ENCODE measurements around the gene DOK7. TPM values are rescaled to one million over a fixed set of nuclear protein-coding genes. Genes with fewer than 3 reads are reported as not detected.

DOK7 gene
- total RNA-seq, 2 experiments from 2014 or later = not detected

DNA sequence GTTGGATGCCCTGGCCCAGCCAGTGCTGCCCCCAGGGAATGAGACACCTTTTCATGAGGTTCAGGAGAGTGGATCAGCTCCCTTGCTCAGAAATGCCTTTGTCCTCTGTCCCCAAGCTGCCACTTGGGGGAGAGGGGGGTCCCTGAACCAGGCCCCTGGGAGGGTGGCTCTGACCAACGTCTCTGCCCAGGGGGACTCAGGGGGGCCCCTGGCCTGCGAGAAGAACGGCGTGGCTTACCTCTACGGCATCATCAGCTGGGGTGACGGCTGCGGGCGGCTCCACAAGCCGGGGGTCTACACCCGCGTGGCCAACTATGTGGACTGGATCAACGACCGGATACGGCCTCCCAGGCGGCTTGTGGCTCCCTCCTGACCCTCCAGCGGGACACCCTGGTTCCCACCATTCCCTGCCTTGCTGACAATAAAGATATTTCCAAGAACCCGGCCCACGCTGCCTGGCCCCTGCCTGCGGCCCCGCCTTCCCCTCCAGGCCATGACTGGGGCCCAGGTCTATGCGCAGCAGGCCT, 14.0 kb upstream of the DOK7 start:
- POLR2A ChIA-PET = no interaction called here
- no peak overlapping the region for H3K27ac Mint-ChIP-seq
- no peak for DNase-seq

DNA sequence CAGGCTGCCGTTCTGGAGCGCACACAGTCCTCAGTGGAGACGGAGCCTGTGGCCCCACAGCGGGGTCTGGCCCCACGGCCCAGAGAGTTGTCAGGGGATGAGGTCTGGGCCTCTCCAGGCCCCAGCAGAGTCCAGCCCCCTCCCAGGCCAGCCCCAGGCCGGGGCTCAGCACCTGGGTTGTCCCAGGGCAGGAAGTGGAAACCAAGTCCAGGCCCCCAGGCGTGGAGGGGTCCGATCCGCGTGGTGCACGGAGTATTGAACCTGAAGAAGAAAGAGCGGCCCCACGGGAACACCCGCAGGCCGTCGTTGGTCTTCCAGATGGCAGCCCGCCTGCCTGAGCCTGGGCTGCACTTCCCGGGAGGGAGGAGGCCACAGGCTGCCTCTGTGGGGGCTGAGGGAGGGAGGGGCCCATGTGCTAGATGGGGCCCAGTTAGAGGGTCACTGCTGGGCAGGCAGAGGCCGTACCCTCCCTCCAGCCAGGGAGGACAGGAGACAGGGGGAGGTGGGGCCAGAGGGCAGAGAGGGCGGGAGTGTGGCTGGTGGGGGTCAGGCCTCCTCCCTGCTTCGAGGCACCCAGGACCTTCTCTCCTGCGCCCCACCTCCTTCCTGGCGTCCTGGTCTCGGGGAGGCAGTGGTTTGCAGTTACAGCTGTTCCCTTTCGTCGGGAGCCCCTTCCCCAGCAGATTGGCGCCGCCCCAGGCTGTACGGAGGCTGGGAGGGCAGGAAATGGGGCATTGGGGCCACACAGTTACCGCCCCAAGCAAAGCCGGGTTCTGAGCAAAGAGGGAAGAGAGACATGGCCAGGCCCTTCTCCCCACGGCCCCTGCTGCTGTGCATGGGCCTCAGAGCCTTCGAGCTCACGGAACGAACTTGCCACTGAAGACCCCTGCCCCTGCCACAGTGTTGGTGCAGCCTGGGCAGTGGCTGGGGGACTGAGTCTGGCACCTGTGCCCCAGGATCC, 13.3 kb upstream of the DOK7 start:
- H3K36me3 Mint-ChIP-seq (ENCODE audit: low read depth) = no peaks in the 10 kb centered on the region
- no peak overlapping the region for H3K27ac Mint-ChIP-seq
- intact Hi-C loops (cut with DNase I, micrococcal nuclease) = no loop called here
- Histone ChIP-seq H3K27ac (ENCODE audit: low read depth in 1 of 2, low read length in 2 of 2) (no peak overlapping the region), H3K4me1 (ENCODE audit: insufficient read depth, low read length) (no peaks in the 10 kb centered on the region), H3K4me3 (ENCODE audit: low read length) (no peak overlapping the region), H3K27me3 (ENCODE audit: control insufficient read depth in 1 of 2, insufficient read depth in 2 of 2, low read length in 2 of 2) (no peaks in the 10 kb centered on the region), H3K36me3 (ENCODE audit: insufficient read depth, low read length) (no peaks in the 10 kb centered on the region), H3K9me3 (ENCODE audit: control insufficient read depth in 1 of 2, insufficient read depth in 1 of 2, low read length in 2 of 2) (peaks cover 0 to 7% of the 10 kb centered on the region in 2 experiments)
- H3K27me3 Mint-ChIP-seq = no peaks in the 10 kb centered on the region
- CTCF ChIA-PET = no interaction called here
- POLR2A ChIA-PET = no interaction called here
- TF ChIP-seq, protein P1, sequence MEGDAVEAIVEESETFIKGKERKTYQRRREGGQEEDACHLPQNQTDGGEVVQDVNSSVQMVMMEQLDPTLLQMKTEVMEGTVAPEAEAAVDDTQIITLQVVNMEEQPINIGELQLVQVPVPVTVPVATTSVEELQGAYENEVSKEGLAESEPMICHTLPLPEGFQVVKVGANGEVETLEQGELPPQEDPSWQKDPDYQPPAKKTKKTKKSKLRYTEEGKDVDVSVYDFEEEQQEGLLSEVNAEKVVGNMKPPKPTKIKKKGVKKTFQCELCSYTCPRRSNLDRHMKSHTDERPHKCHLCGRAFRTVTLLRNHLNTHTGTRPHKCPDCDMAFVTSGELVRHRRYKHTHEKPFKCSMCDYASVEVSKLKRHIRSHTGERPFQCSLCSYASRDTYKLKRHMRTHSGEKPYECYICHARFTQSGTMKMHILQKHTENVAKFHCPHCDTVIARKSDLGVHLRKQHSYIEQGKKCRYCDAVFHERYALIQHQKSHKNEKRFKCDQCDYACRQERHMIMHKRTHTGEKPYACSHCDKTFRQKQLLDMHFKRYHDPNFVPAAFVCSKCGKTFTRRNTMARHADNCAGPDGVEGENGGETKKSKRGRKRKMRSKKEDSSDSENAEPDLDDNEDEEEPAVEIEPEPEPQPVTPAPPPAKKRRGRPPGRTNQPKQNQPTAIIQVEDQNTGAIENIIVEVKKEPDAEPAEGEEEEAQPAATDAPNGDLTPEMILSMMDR (IDR thresholded peaks at IDR 0.05) = no peak
- DNase-seq = no peak
- H3K4me1 Mint-ChIP-seq (ENCODE audit: low read depth) = no peaks in the 10 kb centered on the region
- no peaks in the 10 kb centered on the region for H3K9me3 Mint-ChIP-seq
- H3K4me3 Mint-ChIP-seq = no peak overlapping the region
- no peak for ATAC-seq (ENCODE audit: poor library complexity)

More for the DNA sequence above, 14.0 kb upstream of the DOK7 start:
- no peaks in the 10 kb centered on the region for H3K4me1 ChIP-seq (ENCODE audit: insufficient read depth, low read length)
- H3K4me3 ChIP-seq (ENCODE audit: low read length) = no peak overlapping the region
- TF ChIP-seq, protein P1 (IDR thresholded peaks at IDR 0.05) = no peak
- Mint-ChIP-seq H3K9me3 (no peaks in the 10 kb centered on the region), H3K36me3 (ENCODE audit: low read depth) (no peaks in the 10 kb centered on the region), H3K27me3 (no peaks in the 10 kb centered on the region), H3K4me1 (ENCODE audit: low read depth) (no peaks in the 10 kb centered on the region), H3K4me3 (no peak overlapping the region)
- no peaks in the 10 kb centered on the region for H3K36me3 ChIP-seq (ENCODE audit: insufficient read depth, low read length)
- peaks cover 0 to 7% of the 10 kb centered on the region in 2 experiments for H3K9me3 ChIP-seq (ENCODE audit: control insufficient read depth in 1 of 2, insufficient read depth in 1 of 2, low read length in 2 of 2)
- H3K27me3 ChIP-seq (ENCODE audit: control insufficient read depth in 1 of 2, insufficient read depth in 2 of 2, low read length in 2 of 2) = no peaks in the 10 kb centered on the region
- CTCF ChIA-PET = no interaction called here
- H3K27ac ChIP-seq (ENCODE audit: low read depth in 1 of 2, low read length in 2 of 2) = no peak overlapping the region
- intact Hi-C loops (cut with DNase I, micrococcal nuclease) = no loop called here
- no peak for ATAC-seq (ENCODE audit: poor library complexity)

DNA sequence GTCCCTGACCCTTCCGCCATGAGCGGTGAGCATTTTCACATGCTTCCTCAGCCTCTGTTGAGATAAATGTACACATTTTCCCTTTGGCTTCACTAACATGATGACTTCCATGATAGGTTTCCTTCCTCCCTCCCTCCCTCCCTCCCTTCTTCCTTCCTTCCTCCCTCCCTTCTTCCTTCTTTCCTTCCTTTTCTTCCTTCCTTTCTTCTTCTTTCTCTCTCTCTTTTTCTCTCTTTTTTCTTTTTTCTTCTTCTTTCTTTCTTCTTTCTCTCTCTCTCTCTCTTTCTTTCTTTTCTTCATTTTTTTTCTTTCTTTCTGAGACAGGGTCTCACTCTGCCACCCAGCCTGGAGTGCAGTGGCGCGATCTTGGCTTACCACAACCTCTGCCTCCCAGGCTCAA, 12.5 kb upstream of the DOK7 start:
- POLR2A ChIA-PET = no interaction called here

More for the DNA sequence above, 12.5 kb upstream of the DOK7 start:
- Mint-ChIP-seq H3K9me3 (peaks cover 7% of the 10 kb centered on the region), H3K27ac (no peak overlapping the region), H3K36me3 (ENCODE audit: low read depth) (no peaks in the 10 kb centered on the region), H3K4me3 (no peak overlapping the region), H3K27me3 (peaks cover 4% of the 10 kb centered on the region), H3K4me1 (ENCODE audit: low read depth) (no peaks in the 10 kb centered on the region)
- ATAC-seq (ENCODE audit: poor library complexity) = no peak
- intact Hi-C loops (cut with DNase I, micrococcal nuclease) = no loop called here
- no peak overlapping the region for H3K27ac ChIP-seq (ENCODE audit: low read depth in 1 of 2, low read length in 2 of 2)
- TF ChIP-seq, protein P1 (IDR thresholded peaks at IDR 0.05) = no peak
- no peaks in the 10 kb centered on the region for H3K36me3 ChIP-seq (ENCODE audit: insufficient read depth, low read length)
- no peaks in the 10 kb centered on the region for H3K27me3 ChIP-seq (ENCODE audit: control insufficient read depth in 1 of 2, insufficient read depth in 2 of 2, low read length in 2 of 2)
- H3K4me1 ChIP-seq (ENCODE audit: insufficient read depth, low read length) = no peaks in the 10 kb centered on the region
- no peak overlapping the region for H3K4me3 ChIP-seq (ENCODE audit: low read length)
- CTCF ChIA-PET = no interaction called here
- no peak for DNase-seq
- H3K9me3 ChIP-seq (ENCODE audit: control insufficient read depth in 1 of 2, insufficient read depth in 1 of 2, low read length in 2 of 2) = peaks cover 0 to 10% of the 10 kb centered on the region in 2 experiments

Measured in CD4-positive, alpha-beta T cell (primary cell).